ENCODE measurements around the gene ST13.
"Not testable (repeated sequence)": the region's sequence is repeated elsewhere in the genome, so short reads cannot be mapped to it uniquely, and the experiment has no call there.

ST13 gene

GRCh38 chr22:40856513-40857308, at the start of gene ST13, which contains the start of gene XPNPEP3:
Gene ST13, minus strand, starts transcription at chr22:40856639. Its CDS starts 99 bp downstream, at chr22:40856540.
Gene XPNPEP3, plus strand, starts transcription at chr22:40857148. Its CDS starts 34 bp downstream, at chr22:40857182.
- DNase-seq: peak; percentile 95

- no peak for DNase-seq
These were observed 47.7 kb upstream of the ST13 start for GRCh38 chr22:40904101-40904500.

- peak; percentile 11 for DNase-seq
These were observed 42.5 kb upstream of the ST13 start for GRCh38 chr22:40898850-40899357.

GRCh38 chr22:40894417-40894816, 38.0 kb upstream of the ST13 start:
- no peak for DNase-seq

GRCh38 chr22:40890881-40891280, 34.4 kb upstream of the ST13 start:
- DNase-seq: no peak

- DNase-seq: no peak
These were observed 32.7 kb upstream of the ST13 start for GRCh38 chr22:40889116-40889515.

GRCh38 chr22:40878922-40879321, 22.5 kb upstream of the ST13 start:
- DNase-seq: no peak

GRCh38 chr22:40877488-40877887, 21.0 kb upstream of the ST13 start:
- DNase-seq: no peak

GRCh38 chr22:40876907-40877306, 20.5 kb upstream of the ST13 start:
- DNase-seq: no peak

- no peak for DNase-seq
These were observed 18.7 kb upstream of the ST13 start for GRCh38 chr22:40875111-40875510.

GRCh38 chr22:40874016-40874415, 17.6 kb upstream of the ST13 start:
- no peak for DNase-seq

GRCh38 chr22:40868379-40868778, 11.9 kb upstream of the ST13 start:
- DNase-seq: not testable (repeated sequence)

- DNase-seq: no peak
These were observed 10.7 kb upstream of the ST13 start for GRCh38 chr22:40867109-40867508.

- DNase-seq: no peak
These were observed 6.1 kb upstream of the ST13 start for GRCh38 chr22:40862537-40862936.

GRCh38 chr22:40862013-40862412, 5.6 kb upstream of the ST13 start, which contains the start of gene DNAJB7:
Gene DNAJB7, minus strand, starts transcription at chr22:40862113. Its CDS starts 119 bp downstream, at chr22:40861994.
- DNase-seq: no peak

GRCh38 chr22:40857309-40857855, 943 bp upstream of the ST13 start:
- DNase-seq: no peak

GRCh38 chr22:40855979-40856512, 393 bp downstream of the ST13 start:
- DNase-seq: peak; percentile 3

- DNase-seq: no peak
These were observed 1.1 kb downstream of the ST13 start for GRCh38 chr22:40855071-40855978.

- DNase-seq: no peak
These were observed 2.5 kb downstream of the ST13 start for GRCh38 chr22:40853961-40854360.

- DNase-seq: no peak
These were observed 3.1 kb downstream of the ST13 start for GRCh38 chr22:40853333-40853732.

GRCh38 chr22:40845816-40846215, 10.6 kb downstream of the ST13 start:
- not testable (repeated sequence) for DNase-seq

GRCh38 chr22:40844951-40845350, 11.5 kb downstream of the ST13 start:
- DNase-seq: no peak

- DNase-seq: no peak
These were observed 18.0 kb downstream of the ST13 start for GRCh38 chr22:40838486-40838885.

All from NCI-H1092 (cell line).